PFSK-1 (cell line): ENCODE results near the gene HBA2.
A peak's percentile ranks its signal among the peaks of the same experiment; 100 is the strongest.

Source experiments
- FOXP2 ChIP-seq: optimal IDR thresholded peaks from 2 replicates; pipeline ENCODE3; 2011; ENCODE audit warnings: borderline replicate concordance, control low read depth, inconsistent platforms; ENCODE audit not compliant: insufficient read depth; ENCODE audit errors: extremely low read length, extremely low read depth
- POLR2AphosphoS5 ChIP-seq: IDR thresholded peaks from 2 replicates; pipeline ENCODE4 v1.6.1; 2012; ENCODE audit warnings: low read depth, mild to moderate bottlenecking, control low read depth, low read length, moderate library complexity
- SIN3A ChIP-seq: IDR thresholded peaks from 2 replicates; pipeline ENCODE4 v1.6.1; 2012; ENCODE audit warnings: mild to moderate bottlenecking, low read length, moderate library complexity, borderline replicate concordance; ENCODE audit not compliant: insufficient read depth
- TAF1 ChIP-seq: IDR thresholded peaks from 2 replicates; pipeline ENCODE4 v1.6.1; 2012; ENCODE audit warnings: low read length, control low read depth, borderline replicate concordance; ENCODE audit not compliant: insufficient read depth
- TF ChIP-seq, protein P1 (sequence below), 2 experiments: IDR thresholded peaks; 2 replicates each; pipeline versions ENCODE4 v1.6.1 to v1.8.0; 2011 to 2012; ENCODE audit warnings: low read depth in 2 of 2, low read length in 2 of 2, control low read depth in 1 of 2, inconsistent platforms in 1 of 2, mild to moderate bottlenecking in 1 of 2, moderate library complexity in 1 of 2; ENCODE audit not compliant: insufficient read depth in 1 of 2

HBA2 gene

DNA sequence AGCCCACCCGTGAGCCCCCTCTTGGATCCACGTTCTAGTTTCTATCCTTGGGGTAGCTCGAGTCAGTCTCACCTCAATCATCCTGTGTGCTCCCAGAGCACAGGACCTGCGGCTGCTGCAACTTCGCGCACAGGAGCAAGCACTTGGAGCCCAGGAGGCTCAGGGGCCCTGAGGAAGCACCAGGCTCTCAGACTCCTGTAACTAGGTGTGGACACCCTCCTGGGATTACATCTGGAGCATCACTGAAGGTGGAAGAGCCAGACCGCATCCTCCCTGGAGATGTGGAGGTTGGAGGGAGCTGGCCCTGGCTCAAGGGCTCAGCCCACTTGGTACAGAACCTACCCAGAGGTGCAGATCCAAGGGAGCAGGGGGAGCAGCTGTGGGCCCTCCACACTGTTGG lies 10.3 kb downstream of the HBA2 start:
- TF ChIP-seq POLR2AphosphoS5 (0 out of 2 replicates have a peak, but pooled peaks have one; percentile 24), SIN3A (no peak), TAF1 (no peak)

DNA sequence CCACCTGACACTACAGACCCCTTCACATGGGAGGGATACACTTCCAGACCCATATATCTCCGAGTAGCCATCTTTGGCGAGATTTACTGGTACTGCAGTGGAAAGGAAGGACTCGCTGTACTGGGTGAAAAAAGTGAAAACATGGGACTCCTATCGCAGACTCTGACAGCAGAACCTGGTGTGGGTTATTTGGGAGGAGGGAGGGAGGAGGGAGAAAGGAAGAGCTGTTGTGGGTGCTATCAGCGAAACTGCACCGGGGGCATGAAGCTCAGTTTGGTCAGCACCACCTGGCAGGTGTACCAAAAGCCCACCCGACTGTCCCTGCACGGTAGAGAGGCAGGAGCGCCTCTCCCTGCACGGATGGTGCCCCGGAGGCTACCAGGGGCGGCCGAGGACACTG lies 12.5 kb downstream of the HBA2 start:
- TF ChIP-seq FOXP2 = no peak
- no peak for TF ChIP-seq POLR2AphosphoS5
- TF ChIP-seq TAF1 = no peak
- TF ChIP-seq, protein P1, sequence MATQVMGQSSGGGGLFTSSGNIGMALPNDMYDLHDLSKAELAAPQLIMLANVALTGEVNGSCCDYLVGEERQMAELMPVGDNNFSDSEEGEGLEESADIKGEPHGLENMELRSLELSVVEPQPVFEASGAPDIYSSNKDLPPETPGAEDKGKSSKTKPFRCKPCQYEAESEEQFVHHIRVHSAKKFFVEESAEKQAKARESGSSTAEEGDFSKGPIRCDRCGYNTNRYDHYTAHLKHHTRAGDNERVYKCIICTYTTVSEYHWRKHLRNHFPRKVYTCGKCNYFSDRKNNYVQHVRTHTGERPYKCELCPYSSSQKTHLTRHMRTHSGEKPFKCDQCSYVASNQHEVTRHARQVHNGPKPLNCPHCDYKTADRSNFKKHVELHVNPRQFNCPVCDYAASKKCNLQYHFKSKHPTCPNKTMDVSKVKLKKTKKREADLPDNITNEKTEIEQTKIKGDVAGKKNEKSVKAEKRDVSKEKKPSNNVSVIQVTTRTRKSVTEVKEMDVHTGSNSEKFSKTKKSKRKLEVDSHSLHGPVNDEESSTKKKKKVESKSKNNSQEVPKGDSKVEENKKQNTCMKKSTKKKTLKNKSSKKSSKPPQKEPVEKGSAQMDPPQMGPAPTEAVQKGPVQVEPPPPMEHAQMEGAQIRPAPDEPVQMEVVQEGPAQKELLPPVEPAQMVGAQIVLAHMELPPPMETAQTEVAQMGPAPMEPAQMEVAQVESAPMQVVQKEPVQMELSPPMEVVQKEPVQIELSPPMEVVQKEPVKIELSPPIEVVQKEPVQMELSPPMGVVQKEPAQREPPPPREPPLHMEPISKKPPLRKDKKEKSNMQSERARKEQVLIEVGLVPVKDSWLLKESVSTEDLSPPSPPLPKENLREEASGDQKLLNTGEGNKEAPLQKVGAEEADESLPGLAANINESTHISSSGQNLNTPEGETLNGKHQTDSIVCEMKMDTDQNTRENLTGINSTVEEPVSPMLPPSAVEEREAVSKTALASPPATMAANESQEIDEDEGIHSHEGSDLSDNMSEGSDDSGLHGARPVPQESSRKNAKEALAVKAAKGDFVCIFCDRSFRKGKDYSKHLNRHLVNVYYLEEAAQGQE (IDR thresholded peaks at IDR 0.05; ENCODE audit: insufficient read depth in 1 of 2, low read depth in 2 of 2, low read length in 2 of 2) = no peak
- TF ChIP-seq SIN3A = no peak

DNA sequence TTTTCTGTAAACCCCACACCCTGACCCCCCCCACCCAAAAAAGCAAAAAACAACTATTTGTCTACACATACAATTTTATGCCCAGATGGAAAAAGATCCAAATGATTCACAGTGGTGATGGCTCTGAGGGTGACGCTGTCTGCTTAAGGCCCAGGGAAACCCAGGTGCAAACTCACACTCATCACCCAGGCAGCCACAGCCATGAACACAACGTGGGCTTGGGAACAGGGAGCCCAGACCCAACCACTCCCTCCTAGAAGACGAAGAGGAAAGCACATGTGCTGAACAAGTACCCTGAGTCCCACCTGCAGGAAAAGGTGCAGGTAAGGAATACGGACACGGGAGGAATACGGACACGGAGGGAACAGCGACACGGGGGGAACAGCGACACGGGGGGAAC lies 13.0 kb downstream of the HBA2 start:
- TF ChIP-seq TAF1 = no peak
- no peak for TF ChIP-seq FOXP2
- no peak for TF ChIP-seq POLR2AphosphoS5
- TF ChIP-seq, protein P1 (IDR thresholded peaks at IDR 0.05; ENCODE audit: insufficient read depth in 1 of 2, low read depth in 2 of 2, low read length in 2 of 2) = no peak
- no peak for TF ChIP-seq SIN3A

DNA sequence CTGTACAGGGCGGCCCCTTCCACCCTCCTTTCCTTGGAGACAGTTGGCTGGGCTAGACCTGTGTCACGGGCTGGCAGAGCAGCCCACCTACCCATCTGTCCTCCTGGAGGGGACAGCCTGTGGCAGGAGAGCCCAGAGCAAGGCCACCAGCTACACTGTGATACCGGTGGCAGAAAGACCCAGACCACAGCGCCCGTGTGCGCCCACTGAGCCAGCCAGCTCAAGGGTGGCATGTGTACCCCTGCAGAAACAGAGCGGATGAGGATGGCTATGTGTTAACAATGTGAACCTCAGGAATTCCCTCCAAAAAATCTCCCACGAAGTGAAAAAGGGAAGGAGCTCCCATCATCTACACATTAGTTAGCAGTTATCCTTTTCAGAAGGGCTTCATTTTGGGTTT lies 14.7 kb downstream of the HBA2 start:
- TF ChIP-seq, protein P1 (IDR thresholded peaks at IDR 0.05; ENCODE audit: insufficient read depth in 1 of 2, low read depth in 2 of 2, low read length in 2 of 2) = no peak
- TF ChIP-seq FOXP2 = no peak
- no peak for TF ChIP-seq POLR2AphosphoS5
- no peak for TF ChIP-seq SIN3A
- no peak for TF ChIP-seq TAF1

DNA sequence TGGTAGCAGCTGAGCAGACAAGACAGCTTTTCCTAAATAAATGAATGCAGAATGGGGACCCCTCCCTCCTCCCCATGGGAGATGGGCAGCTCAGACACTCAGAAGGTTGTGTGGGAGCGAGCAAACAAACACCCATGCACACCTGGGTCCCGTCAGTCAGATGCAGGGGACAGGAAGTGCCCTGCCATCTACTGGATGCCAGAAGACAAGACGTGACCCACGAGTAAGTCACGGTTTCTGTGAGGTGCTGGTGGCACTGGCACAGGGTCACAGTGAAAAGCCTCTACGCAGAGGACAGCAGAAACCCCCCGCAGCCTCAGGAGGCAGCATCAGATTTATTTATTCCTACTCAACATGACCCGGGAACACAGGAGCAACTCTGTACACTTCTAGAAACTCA lies 16.0 kb downstream of the HBA2 start:
- TF ChIP-seq SIN3A (no peak), POLR2AphosphoS5 (no peak), FOXP2 (no peak), TAF1 (no peak)
- TF ChIP-seq, protein P1 (IDR thresholded peaks at IDR 0.05; ENCODE audit: insufficient read depth in 1 of 2, low read depth in 2 of 2, low read length in 2 of 2) = no peak
